Left lobe of liver (tissue), 2 donors: ENCODE results near the gene FLYWCH1. TPM values are rescaled to one million over a fixed set of nuclear protein-coding genes. Genes with fewer than 3 reads are reported as not detected.
A peak's percentile ranks its signal among the peaks of the same experiment; 100 is the strongest.

Source experiments
- ATAC-seq: fragments of 200-7000 bp; cut with Tn5 transposase; one replicate; pipeline ENCODE4 v1.9.1; 2020; ENCODE audit warnings: mild to moderate bottlenecking, moderate library complexity
- DNase-seq: peaks from one replicate; pipeline ENCODE4 v3.0.0-alpha.2; 2020; ENCODE audit warnings: low spot score
- total RNA-seq: library from RNA; stranded (reverse); gene quantifications from one replicate; pipeline ENCODE4 v1.2.1, GENCODE V29; 2021
- donor health status: DM: no; HTN: no; CAD: no; lungs with moderate emphysema.
- donor health status: DM: no; HTN: yes; CAD: no.

FLYWCH1 gene
- total RNA-seq, result 18.8 TPM

GRCh38 chr16:2911638-2912329, at the start of gene FLYWCH1:
FLYWCH1 (plus strand) TSS chr16:2911931; CDS start chr16:2929686, 17,755 bp downstream.
- ATAC-seq, result peak; percentile 97
- peak; percentile 98 for DNase-seq

DNA sequence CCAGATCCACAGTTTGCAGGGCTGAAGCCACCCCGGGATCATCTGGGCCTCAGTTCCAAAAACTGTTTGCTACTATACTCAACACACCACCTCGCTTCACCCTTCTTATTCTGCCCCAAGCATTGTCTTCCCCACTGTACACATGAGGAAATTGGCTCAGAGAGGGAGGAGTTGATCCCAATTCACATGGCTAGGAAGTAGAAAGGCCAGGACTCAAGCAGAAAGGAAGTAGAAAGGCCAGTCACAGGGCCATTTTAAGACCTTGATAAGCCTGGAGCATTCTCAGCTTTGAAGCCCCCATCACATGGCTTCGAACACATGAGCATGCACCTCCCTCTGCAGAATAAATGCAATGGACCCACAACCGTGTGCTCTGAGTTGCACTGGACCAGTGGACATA, 46.1 kb upstream of the FLYWCH1 start:
- DNase-seq (no peak), ATAC-seq (no peak)

DNA sequence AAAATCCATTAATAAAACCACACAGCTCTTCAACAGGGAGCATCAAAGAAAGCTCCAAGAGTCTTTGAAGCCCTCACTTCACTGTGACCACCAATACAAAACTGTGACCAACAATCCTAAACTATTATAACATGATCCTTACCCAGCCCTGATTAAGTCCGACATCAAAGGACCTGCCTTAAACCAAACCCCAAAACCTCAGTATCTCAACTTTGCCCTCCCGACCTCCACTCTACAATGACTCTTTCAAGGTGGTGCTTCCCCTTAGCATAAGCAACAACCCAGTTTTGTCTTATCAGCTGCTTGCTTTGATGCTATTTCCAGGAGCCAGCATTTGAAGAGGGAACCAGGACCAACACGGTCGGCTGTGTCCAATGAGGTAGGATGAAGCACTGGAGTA, 45.3 kb upstream of the FLYWCH1 start:
- ATAC-seq (no peak), DNase-seq (no peak)

GRCh38 chr16:2867661-2867986, 44.1 kb upstream of the FLYWCH1 start:
- no peak for DNase-seq
- ATAC-seq, result no peak

- DNase-seq, result peak; percentile 88
- peak; percentile 98 for ATAC-seq
These were observed 43.5 kb upstream of the FLYWCH1 start for GRCh38 chr16:2867987-2868789.

- no peak for ATAC-seq
- DNase-seq, result no peak
These were observed 39.8 kb upstream of the FLYWCH1 start for GRCh38 chr16:2871926-2872325.

GRCh38 chr16:2874032-2874911, 37.5 kb upstream of the FLYWCH1 start:
- DNase-seq, result no peak

DNA sequence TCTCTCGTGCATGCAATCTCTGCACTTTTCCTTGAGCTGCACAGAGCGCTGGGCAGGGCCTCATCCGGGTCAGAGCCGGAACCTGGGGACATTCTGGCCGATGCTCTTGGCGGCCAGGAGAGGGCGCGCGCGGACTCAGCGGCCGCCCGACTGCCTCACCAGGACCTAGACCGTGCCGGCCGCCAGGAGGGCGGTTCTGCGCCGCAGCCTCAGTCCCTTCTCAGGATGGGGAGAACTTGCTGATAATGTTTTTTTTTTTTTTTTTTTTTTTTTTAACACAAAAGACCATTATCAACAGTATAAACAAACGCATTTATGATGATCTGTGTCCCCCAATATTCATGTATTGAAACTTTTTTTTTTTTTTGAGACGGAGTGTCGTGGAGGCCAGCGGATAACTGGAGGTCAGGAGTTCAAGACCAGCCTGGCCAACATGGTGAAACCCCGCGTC, 36.8 kb upstream of the FLYWCH1 start:
- DNase-seq (peak; percentile 78), ATAC-seq (peak; percentile 100)

More at GRCh38 chr16:2874032-2874911, 37.5 kb upstream of the FLYWCH1 start:
- ATAC-seq, result no peak

- ATAC-seq, result no peak
- DNase-seq, result no peak
These were observed 31.8 kb upstream of the FLYWCH1 start for GRCh38 chr16:2879854-2880508.

DNA sequence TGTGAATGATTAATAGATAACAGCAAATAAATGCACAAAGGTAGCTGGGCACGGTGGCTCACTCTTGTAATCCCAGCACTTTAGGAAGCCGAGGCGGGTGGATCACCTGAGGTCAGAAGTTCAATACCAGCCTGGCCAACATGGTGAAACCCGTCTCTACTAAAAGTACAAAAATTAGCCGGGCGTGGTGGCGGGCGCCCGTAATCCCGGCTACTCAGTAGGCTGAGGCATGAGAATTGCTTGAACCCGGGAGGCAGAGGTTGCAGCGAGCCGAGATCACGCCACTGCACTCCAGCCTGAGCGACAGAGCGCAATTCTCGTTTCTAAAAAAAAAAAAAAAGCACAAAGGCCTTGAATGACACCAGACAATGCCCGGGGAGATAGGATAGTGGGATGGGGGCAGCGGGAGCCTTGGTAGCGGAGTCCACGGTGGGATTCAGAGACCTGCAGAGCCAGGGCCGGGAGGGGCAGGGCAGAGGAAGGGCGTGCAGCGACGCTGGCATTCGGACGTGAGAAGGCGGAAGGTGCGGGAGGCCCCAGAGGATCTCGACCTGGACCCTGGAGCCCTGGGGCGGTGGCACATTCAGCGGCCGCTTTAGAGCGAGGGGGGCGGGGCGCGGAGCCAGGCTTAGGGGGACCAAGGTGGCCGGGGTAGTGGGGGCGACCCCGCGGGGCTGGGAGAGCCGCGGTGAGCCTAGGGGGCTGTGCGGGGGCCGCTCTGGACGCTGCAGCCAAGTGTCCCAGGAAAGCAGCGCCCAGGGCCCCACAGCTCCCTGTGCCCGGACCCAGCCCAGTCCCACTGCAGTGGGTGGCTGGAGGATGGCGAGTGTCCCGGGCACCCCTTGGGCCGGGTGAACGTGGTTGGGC, 29.7 kb upstream of the FLYWCH1 start:
- peak; percentile 9 for ATAC-seq
- DNase-seq, result peak; percentile 55

- peak; percentile 91 for ATAC-seq
These were observed 28.9 kb upstream of the FLYWCH1 start, which contains the start of gene FLYWCH2 for GRCh38 chr16:2882650-2883457. FLYWCH2 (plus strand) TSS chr16:2883215; CDS start chr16:2896450, 13,235 bp downstream.

GRCh38 chr16:2883458-2883908, 28.2 kb upstream of the FLYWCH1 start:
- DNase-seq (peak; percentile 54), ATAC-seq (peak; percentile 5)

More at GRCh38 chr16:2882650-2883457, 28.9 kb upstream of the FLYWCH1 start, which contains the start of gene FLYWCH2:
- DNase-seq, result peak; percentile 99

DNA sequence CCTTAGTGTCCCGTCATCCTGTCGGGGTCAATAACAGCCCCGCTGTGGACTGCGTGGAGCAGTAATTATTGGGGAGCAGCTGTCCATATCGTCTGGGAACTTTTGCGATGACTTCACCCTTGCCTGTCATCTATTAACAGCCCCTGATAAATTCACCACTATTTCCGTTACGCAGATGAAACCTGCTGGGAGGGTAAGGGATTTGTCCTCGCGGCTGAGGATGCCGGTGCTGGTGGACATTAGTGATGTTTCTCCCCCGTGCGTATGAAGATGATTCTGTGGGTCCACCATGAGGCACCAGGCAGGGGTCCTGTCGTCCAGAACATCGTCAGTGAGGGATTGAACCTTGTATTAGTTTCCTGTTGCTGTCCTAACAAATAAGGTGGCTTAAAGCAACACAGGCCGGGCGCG, 27.7 kb upstream of the FLYWCH1 start:
- ATAC-seq (no peak), DNase-seq (no peak)

DNA sequence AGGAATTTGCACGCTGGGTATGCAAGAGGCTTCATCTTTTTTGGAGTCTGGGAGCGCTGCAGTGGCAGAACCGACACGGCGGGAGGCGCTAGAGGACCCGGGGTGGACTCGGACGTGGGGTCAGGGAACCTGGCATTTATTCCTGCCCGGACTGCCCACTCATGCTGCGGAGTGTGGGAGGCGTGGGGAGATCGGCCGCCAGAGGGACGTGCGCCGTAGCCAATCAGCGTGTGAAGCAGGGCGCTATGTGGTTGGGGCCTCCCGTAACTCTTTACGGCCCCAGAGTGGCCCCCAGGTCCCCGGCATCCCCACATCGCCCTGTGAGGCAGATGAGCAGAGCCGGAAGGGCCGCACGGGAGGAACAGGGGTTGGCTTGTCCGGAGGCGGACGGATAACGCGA, 17.5 kb upstream of the FLYWCH1 start:
- ATAC-seq (no peak), DNase-seq (no peak)

GRCh38 chr16:2895813-2896212, 15.9 kb upstream of the FLYWCH1 start:
- ATAC-seq (no peak), DNase-seq (no peak)

- no peak for DNase-seq
- ATAC-seq, result no peak
These were observed 15.2 kb upstream of the FLYWCH1 start for GRCh38 chr16:2896480-2897010.

- ATAC-seq, result no peak
- no peak for DNase-seq
These were observed 14.6 kb upstream of the FLYWCH1 start for GRCh38 chr16:2897110-2897509.

DNA sequence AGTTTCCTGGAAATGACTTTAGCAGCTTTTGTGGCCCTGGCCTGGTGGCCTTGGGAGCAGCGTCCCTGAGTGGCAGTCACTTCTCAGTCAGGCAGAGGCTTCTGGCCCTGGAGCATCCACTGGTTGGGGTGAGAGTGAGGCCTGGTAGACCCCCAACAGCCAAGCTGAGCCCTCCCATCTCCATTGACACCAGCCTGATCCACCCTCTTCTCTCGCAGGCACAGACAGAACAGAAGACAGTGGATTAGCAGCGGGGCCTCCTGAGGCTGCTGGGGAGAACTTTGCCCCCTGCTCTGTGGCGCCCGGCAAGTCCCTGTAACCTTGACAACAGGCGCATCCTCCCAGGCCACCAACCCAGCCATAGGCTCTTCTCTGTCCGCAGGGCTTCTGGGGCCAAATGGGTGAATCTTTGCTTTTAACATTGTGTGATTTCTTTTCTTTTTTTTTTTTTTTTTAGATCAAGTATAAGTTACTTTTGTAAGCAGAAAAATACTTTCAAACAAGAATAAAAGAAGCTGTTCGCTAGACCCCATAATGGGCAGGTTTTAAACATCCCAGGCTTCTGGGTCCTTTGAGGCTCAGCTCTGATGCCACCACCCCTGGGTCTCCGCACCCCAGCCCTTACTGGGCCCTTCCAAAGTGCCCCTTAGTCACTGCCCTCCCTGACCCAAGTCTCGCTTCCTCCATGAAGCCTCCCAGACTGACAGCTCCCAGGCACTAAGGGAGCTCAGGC, 12.7 kb upstream of the FLYWCH1 start:
- ATAC-seq, result peak; percentile 40
- no peak for DNase-seq
